Colonic mucosa (tissue), 4 donors: ENCODE results near the gene GLRA2. TPM values are rescaled to one million over a fixed set of nuclear protein-coding genes. Genes with fewer than 3 reads are reported as not detected.
A peak's percentile ranks its signal among the peaks of the same experiment; 100 is the strongest.

Source experiments
- DNase-seq: peaks from one replicate; pipeline ENCODE4 v3.0.0-alpha.2; 2020
- H3K27ac ChIP-seq: fragments of 200-600 bp; one replicate; pipeline ENCODE4 v1.8.0; 2021
- H3K27me3 ChIP-seq: fragments of 200-600 bp; one replicate; pipeline ENCODE4 v1.8.0; 2021
- H3K36me3 ChIP-seq: fragments of 200-600 bp; one replicate; pipeline ENCODE4 v1.8.0; 2021
- H3K4me1 ChIP-seq: fragments of 200-600 bp; one replicate; pipeline ENCODE4 v1.8.0; 2021; ENCODE audit warnings: mild to moderate bottlenecking
- H3K4me3 ChIP-seq: fragments of 200-600 bp; one replicate; pipeline ENCODE4 v1.8.0; 2021
- H3K9ac ChIP-seq, 2 donors: one replicate each; pipeline ENCODE4 v1.7.0; 2013; ENCODE audit warnings: control low read depth in 2 of 2, low read depth in 2 of 2, low read length in 2 of 2
- H3K9me3 ChIP-seq: fragments of 200-600 bp; one replicate; pipeline ENCODE4 v1.8.0; 2021
- CTCF ChIP-seq: fragments of 200-600 bp; IDR thresholded peaks from one replicate; pipeline ENCODE4 v1.8.0; 2022; ENCODE audit warnings: antibody characterized with exemption, mild to moderate bottlenecking
- intact Hi-C: fragments of 100-400 bp; cut with DNase I; formaldehyde crosslinking; loops from one replicate; pipeline ENCODE4 v1.14.1; 2022
- total RNA-seq, 2 donors: library from RNA; stranded (reverse); fragmentation: NEBNext Ultra II Directional in 1 of 2; extraction: Animal tissue kit (Norgen Biotek cat#: 25700) in 1 of 2; gene quantifications; one replicate each; pipeline ENCODE4 v1.2.1, GENCODE V29; 2021
- donor health status: healthy.
- donor health status: DM: no; HTN: no; CAD: no.
- donor health status: DM: no; HTN: no; CAD: no.

Gene GLRA2
- total RNA-seq, result under 1 TPM; 0.35 to 0.49 TPM

GRCh38 chrX:14529290-14529989, at the start of gene GLRA2:
GLRA2 (plus strand) TSS chrX:14529536; CDS start chrX:14530058, 522 bp downstream.
- H3K4me3 ChIP-seq, result no peak within 1 kb of the TSS
- no peaks in the 10 kb centered on the region for H3K36me3 ChIP-seq
- no peak within 1 kb of the TSS for H3K27ac ChIP-seq
- no peaks in the 10 kb centered on the region for H3K4me1 ChIP-seq
- DNase-seq, result peak; percentile 52
- H3K9ac ChIP-seq, result no peak within 1 kb of the TSS
- intact Hi-C loops, result loop anchor here (5.0 kb wide), 1 partner anchor 477 kb away; no protein-coding TSS in a partner anchor
- no peaks in the 10 kb centered on the region for H3K27me3 ChIP-seq
- TF ChIP-seq CTCF, result no peak
- H3K9me3 ChIP-seq, result no peaks in the 10 kb centered on the region

- no peak overlapping the region for H3K27ac ChIP-seq
- no peaks in the 10 kb centered on the region for H3K9me3 ChIP-seq
- no peaks in the 10 kb centered on the region for H3K36me3 ChIP-seq
- no peak overlapping the region for H3K4me3 ChIP-seq
- H3K27me3 ChIP-seq, result no peaks in the 10 kb centered on the region
- intact Hi-C loops, result no loop called here
- H3K4me1 ChIP-seq, result no peaks in the 10 kb centered on the region
- TF ChIP-seq CTCF, result no peak
- DNase-seq, result no peak
- H3K9ac ChIP-seq, result no peak overlapping the region
These were observed 39.9 kb upstream of the GLRA2 start for GRCh38 chrX:14489437-14489836.

- no peak for TF ChIP-seq CTCF
- no peak overlapping the region for H3K27ac ChIP-seq
- DNase-seq, result no peak
- H3K4me3 ChIP-seq, result no peak overlapping the region
- no peak overlapping the region for H3K9ac ChIP-seq
- H3K36me3 ChIP-seq, result no peaks in the 10 kb centered on the region
- intact Hi-C loops, result no loop called here
- H3K4me1 ChIP-seq, result no peaks in the 10 kb centered on the region
- no peaks in the 10 kb centered on the region for H3K27me3 ChIP-seq
- H3K9me3 ChIP-seq, result no peaks in the 10 kb centered on the region
These were observed 37.6 kb upstream of the GLRA2 start for GRCh38 chrX:14491689-14492088.

- no peaks in the 10 kb centered on the region for H3K36me3 ChIP-seq
- H3K9me3 ChIP-seq, result no peaks in the 10 kb centered on the region
- H3K27me3 ChIP-seq, result no peaks in the 10 kb centered on the region
- no peak for DNase-seq
- no peaks in the 10 kb centered on the region for H3K4me1 ChIP-seq
- no peak overlapping the region for H3K9ac ChIP-seq
- intact Hi-C loops, result no loop called here
- H3K27ac ChIP-seq, result no peak overlapping the region
- no peak for TF ChIP-seq CTCF
- no peak overlapping the region for H3K4me3 ChIP-seq
These were observed 32.7 kb upstream of the GLRA2 start for GRCh38 chrX:14496674-14497073.

GRCh38 chrX:14497184-14497666, 32.1 kb upstream of the GLRA2 start:
- intact Hi-C loops, result no loop called here
- no peak overlapping the region for H3K9ac ChIP-seq
- H3K4me3 ChIP-seq, result no peak overlapping the region
- no peaks in the 10 kb centered on the region for H3K9me3 ChIP-seq
- no peaks in the 10 kb centered on the region for H3K36me3 ChIP-seq
- no peaks in the 10 kb centered on the region for H3K4me1 ChIP-seq
- DNase-seq, result no peak
- H3K27me3 ChIP-seq, result no peaks in the 10 kb centered on the region
- TF ChIP-seq CTCF, result no peak
- peak overlapping the region; percentile 20 for H3K27ac ChIP-seq
